A549 treated with Mapracorat at 1 μM for 4 hours (cell line): ENCODE measurements around the gene ARGLU1. TPM values are rescaled to one million over a fixed set of nuclear protein-coding genes. Genes with fewer than 3 reads are reported as not detected.

Experiments used
- total RNA-seq: library from RNA; stranded (reverse); fragments of 200-300 nt; extraction: Qiagen RNA extraction; gene quantifications from 5 replicates; pipeline ENCODE4 v1.2.3, GENCODE V29; 2022

Gene ARGLU1
- 32.8 to 40.9 TPM (median 37.3 TPM) in 5 replicates for total RNA-seq

GRCh38 chr13:106567474-106568298, at the start of gene ARGLU1:
TSS of gene ARGLU1 (minus strand) at chr13:106568137. CDS start at chr13:106567919, 218 bp downstream.

GRCh38 chr13:106535552-106536243, 32.2 kb downstream of the ARGLU1 start, which contains the start of gene EFNB2:
TSS of gene EFNB2 (minus strand) at chr13:106535662. CDS start at chr13:106534964, 698 bp downstream.

Other genes with a start within 250 kb of the ARGLU1 start
- 4.3 to 4.8 TPM (median 4.6 TPM) in 5 replicates for gene EFNB2, start 32.5 kb downstream of the ARGLU1 start, total RNA-seq